Adrenal gland (tissue), 12 donors: ENCODE measurements around the gene THRA. TPM values are rescaled to one million over a fixed set of nuclear protein-coding genes. Genes with fewer than 3 reads are reported as not detected.

Source experiments
- DNase-seq, 7 donors: peaks; one replicate each; pipeline ENCODE4 v3.0.0-alpha.2; 2019 to 2020
- H3K27ac ChIP-seq, 5 donors: fragments of 200-600 bp; sonication (generic) in 4 of 5; 1 replicate in 3 of 5; 2 replicates in 2 of 5; pipeline versions ENCODE4 v1.5.1 to v1.8.0; 2016 to 2020; ENCODE audit warnings: mild to moderate bottlenecking in 1 of 5
- H3K27me3 ChIP-seq: fragments of 200-600 bp; 2 replicates; pipeline ENCODE4 v1.8.0; 2021
- H3K36me3 ChIP-seq, 2 donors: fragments of 200-600 bp; replicated peaks in 1 of 2; 1 replicate in 1 of 2; 2 replicates in 1 of 2; pipeline versions ENCODE4 v1.5.1 to v1.8.0; 2018 to 2022
- H3K4me1 ChIP-seq, 2 donors: fragments of 200-600 bp; replicated peaks in 1 of 2; 1 replicate in 1 of 2; 2 replicates in 1 of 2; pipeline versions ENCODE4 v1.5.1 to v1.8.0; 2018 to 2021
- H3K4me3 ChIP-seq, 4 donors: fragments of 200-600 bp; sonication (generic) in 3 of 4; one replicate each; pipeline ENCODE4 v1.5.1; 2016 to 2018
- H3K9me3 ChIP-seq, 3 donors: fragments of 200-600 bp; sonication (generic) in 1 of 3; replicated peaks in 1 of 3; 1 replicate in 2 of 3; 2 replicates in 1 of 3; pipeline versions ENCODE4 v1.5.1 to v1.8.0; 2016 to 2021
- CTCF ChIP-seq, 6 experiments: fragments of 450-650 bp in 4 of 6; fragments of 200-600 bp in 2 of 6; sonication (generic) in 1 of 6; IDR thresholded peaks; 1 replicate in 5 of 6; 2 replicates in 1 of 6; pipeline versions ENCODE4 v1.5.1 to v1.8.0; 2016 to 2021; ENCODE audit warnings: antibody characterized with exemption in 6 of 6, mild to moderate bottlenecking in 2 of 6, moderate library complexity in 1 of 6
- POLR2A ChIP-seq, 2 donors: fragments of 450-650 bp; IDR thresholded peaks; one replicate each; pipeline ENCODE4 v1.6.1; 2017; ENCODE audit warnings: antibody characterized with exemption in 2 of 2, mild to moderate bottlenecking in 2 of 2, moderate library complexity in 1 of 2
- WGBS, 4 donors: extraction: QIAGEN DNeasy Blood & Tissue Kit in 2 of 4; methylation state at CpG; one replicate each; pipeline versions ENCODE4 v1.1.5 to v1.1.7; 2013 to 2017; 5-methylcytosine and 5-hydroxymethylcytosine counted together
- intact Hi-C, 2 donors: fragments of 100-400 bp; cut with DNase I; formaldehyde crosslinking; loops; one replicate each; pipeline versions ENCODE4 v1.14.1 to v1.15.0; 2022 to 2023
- polyA plus RNA-seq, 3 donors: library from polyadenylated mRNA; stranded (reverse); fragments of 200-250 nt in 2 of 3; fragments of 350-450 nt in 1 of 3; fragmentation: Illumina TruSeq in 1 of 3; extraction: RNeasy Lipid Tissue Mini Kit (QIAGEN cat#74804) in 1 of 3; gene quantifications; one replicate each; pipeline ENCODE4 v1.2.3, GENCODE V29; 2013 to 2014
- total RNA-seq, 9 donors: library from RNA; depleted of rRNA in 4 of 9; stranded (reverse); fragments of >200 nt in 4 of 9; fragments of 120-200 nt in 1 of 9; fragmentation: NEBNext Ultra II Directional in 1 of 9; extraction: Animal tissue kit (Norgen Biotek cat#: 25700) in 1 of 9; gene quantifications; one replicate each; pipeline versions ENCODE4 v1.1.0 to v1.2.4, GENCODE V29; 2013 to 2023
- donor health status: healthy with polysubstance abuse.
- donor health status: Bipolar disorder and iron deficiency.
- donor health status: DM: yes; HTN: yes; CAD: no.
- donor health status: DM: no; HTN: no; CAD: no.
- donor health status: DM: no; HTN: no; CAD: no.
- donor health status: DM: yes; HTN: yes; CAD: no.

Gene THRA
- total and polyA plus RNA-seq, 12 donors: 39.2 to 110 (median 65.8) TPM

- H3K27ac ChIP-seq: peak overlapping the region; percentile 94 to 100 (median 96)
- H3K27me3 ChIP-seq: no peaks in the 10 kb centered on the region
- peak overlapping the region in 2 of 4 donors; percentile 60 to 76 for H3K4me3 ChIP-seq
- TF ChIP-seq POLR2A (IDR thresholded peaks at IDR 0.05): peak in 1 of 2 donors; percentile 8
- TF ChIP-seq CTCF (IDR thresholded peaks at IDR 0.05): no peak
- no peaks in the 10 kb centered on the region for H3K9me3 ChIP-seq
- H3K4me1 ChIP-seq: peaks cover 50 to 51% of the 10 kb centered on the region in 2 donors
- intact Hi-C loops: no loop called here
- WGBS, 4 donors: 0 to 1% (median 0%) methylated on average over 8 to 25 of the region's 25 CpGs
- peak; percentile 99 to 100 (median 99) for DNase-seq
- peaks cover 0 to 21% of the 10 kb centered on the region in 2 donors for H3K36me3 ChIP-seq
These were observed 38.1 kb downstream of the THRA start for GRCh38 chr17:40100669-40101366.

GRCh38 chr17:40101367-40102210 is 38.8 kb downstream of the THRA start:
- H3K27ac ChIP-seq: peak overlapping the region; percentile 94 to 100 (median 96)
- TF ChIP-seq CTCF (IDR thresholded peaks at IDR 0.05) (no peak), POLR2A (IDR thresholded peaks at IDR 0.05) (no peak)
- H3K9me3 ChIP-seq: no peaks in the 10 kb centered on the region
- 46 to 55% (median 52%) methylated on average over 16 of the region's 16 CpGs for WGBS, 4 donors
- intact Hi-C loops: no loop called here
- H3K36me3 ChIP-seq: peaks cover 0 to 14% of the 10 kb centered on the region in 2 donors
- no peaks in the 10 kb centered on the region for H3K27me3 ChIP-seq
- peaks cover 47 to 48% of the 10 kb centered on the region in 2 donors for H3K4me1 ChIP-seq
- DNase-seq: no peak
- peak overlapping the region in 1 of 4 donors; percentile 60 for H3K4me3 ChIP-seq

GRCh38 chr17:40103071-40103661 is 40.4 kb downstream of the THRA start:
- Histone ChIP-seq H3K4me3 (no peak overlapping the region), H3K36me3 (no peaks in the 10 kb centered on the region), H3K4me1 (peaks cover 46 to 47% of the 10 kb centered on the region in 2 donors), H3K9me3 (no peaks in the 10 kb centered on the region), H3K27me3 (no peaks in the 10 kb centered on the region), H3K27ac (peak overlapping the region in 4 of 5 donors; percentile 2 to 69 (median 58))
- WGBS, 4 donors: 53 to 75% (median 73%) methylated on average over 3 of the region's 3 CpGs; no CpG with 5 or more reads in 1 of the 4 donors
- DNase-seq: peak in 1 of 7 donors; percentile 29
- intact Hi-C loops: no loop called here
- TF ChIP-seq CTCF (IDR thresholded peaks at IDR 0.05) (no peak), POLR2A (IDR thresholded peaks at IDR 0.05) (no peak)

- intact Hi-C loops: no loop called here
- Histone ChIP-seq H3K36me3 (no peaks in the 10 kb centered on the region), H3K4me3 (no peak overlapping the region), H3K27ac (peak overlapping the region in 4 of 5 donors; percentile 2 to 69 (median 58)), H3K4me1 (peaks cover 47 to 48% of the 10 kb centered on the region in 2 donors), H3K9me3 (no peaks in the 10 kb centered on the region), H3K27me3 (no peaks in the 10 kb centered on the region)
- DNase-seq: no peak
- WGBS, 4 donors: 40 to 59% (median 46%) methylated on average over 2 of the region's 2 CpGs
- TF ChIP-seq CTCF (IDR thresholded peaks at IDR 0.05) (no peak), POLR2A (IDR thresholded peaks at IDR 0.05) (no peak)
These were observed 40.9 kb downstream of the THRA start for GRCh38 chr17:40103688-40104087.
